Activated naive CD4-positive, alpha-beta T cell treated with Interleukin-2 at 50 U/mL for 16 hours (primary cell): ENCODE results near the gene LEP.

Experiments used
- DNase-seq: peaks from one replicate; pipeline ENCODE4 v3.0.0-alpha.2; 2020

LEP gene

DNA sequence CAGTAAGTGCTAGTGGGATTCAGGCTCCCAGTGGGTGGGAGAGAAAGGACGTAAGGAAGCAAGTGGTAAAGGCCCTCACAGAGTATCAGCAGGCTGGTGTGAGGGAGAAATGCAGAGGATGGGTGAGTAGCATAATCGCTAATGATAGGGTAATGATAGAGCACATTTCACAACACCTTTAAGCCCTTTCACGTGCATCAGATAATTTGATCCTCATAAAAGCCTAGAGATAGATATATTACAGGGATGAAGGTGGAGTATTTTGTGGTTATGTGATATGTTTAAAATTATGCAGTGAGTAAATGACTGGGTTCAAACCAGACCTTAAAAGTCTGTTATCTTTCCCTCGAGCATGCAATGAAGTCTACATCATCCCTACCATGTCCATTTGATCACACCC is 10.3 kb downstream of the LEP start:
- no peak for DNase-seq

DNA sequence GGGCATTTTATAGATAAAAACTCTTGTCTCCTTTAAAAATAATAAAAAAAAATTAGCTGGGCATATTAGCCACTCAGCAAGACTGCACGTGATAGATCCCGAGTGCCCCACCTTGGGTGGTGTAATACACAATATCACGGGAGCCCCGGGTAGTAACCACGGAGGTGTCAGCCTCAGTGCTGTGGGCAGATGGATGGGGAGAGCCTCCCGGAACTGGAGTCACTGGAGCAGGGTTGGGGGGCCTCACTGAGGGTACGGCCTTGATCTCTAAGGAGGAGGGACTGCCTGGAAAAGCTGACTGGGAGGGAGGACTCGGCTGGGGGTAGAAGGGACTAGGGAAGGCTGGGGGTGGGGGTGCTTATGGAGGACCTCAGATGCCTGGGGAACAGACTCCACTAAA is 12.6 kb downstream of the LEP start:
- no peak for DNase-seq

DNA sequence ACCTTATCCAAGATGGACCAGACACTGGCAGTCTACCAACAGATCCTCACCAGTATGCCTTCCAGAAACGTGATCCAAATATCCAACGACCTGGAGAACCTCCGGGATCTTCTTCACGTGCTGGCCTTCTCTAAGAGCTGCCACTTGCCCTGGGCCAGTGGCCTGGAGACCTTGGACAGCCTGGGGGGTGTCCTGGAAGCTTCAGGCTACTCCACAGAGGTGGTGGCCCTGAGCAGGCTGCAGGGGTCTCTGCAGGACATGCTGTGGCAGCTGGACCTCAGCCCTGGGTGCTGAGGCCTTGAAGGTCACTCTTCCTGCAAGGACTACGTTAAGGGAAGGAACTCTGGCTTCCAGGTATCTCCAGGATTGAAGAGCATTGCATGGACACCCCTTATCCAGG is 13.4 kb downstream of the LEP start:
- no peak for DNase-seq

DNA sequence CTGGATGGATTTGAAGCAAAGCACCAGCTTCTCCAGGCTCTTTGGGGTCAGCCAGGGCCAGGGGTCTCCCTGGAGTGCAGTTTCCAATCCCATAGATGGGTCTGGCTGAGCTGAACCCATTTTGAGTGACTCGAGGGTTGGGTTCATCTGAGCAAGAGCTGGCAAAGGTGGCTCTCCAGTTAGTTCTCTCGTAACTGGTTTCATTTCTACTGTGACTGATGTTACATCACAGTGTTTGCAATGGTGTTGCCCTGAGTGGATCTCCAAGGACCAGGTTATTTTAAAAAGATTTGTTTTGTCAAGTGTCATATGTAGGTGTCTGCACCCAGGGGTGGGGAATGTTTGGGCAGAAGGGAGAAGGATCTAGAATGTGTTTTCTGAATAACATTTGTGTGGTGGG is 14.2 kb downstream of the LEP start:
- no peak for DNase-seq

DNA sequence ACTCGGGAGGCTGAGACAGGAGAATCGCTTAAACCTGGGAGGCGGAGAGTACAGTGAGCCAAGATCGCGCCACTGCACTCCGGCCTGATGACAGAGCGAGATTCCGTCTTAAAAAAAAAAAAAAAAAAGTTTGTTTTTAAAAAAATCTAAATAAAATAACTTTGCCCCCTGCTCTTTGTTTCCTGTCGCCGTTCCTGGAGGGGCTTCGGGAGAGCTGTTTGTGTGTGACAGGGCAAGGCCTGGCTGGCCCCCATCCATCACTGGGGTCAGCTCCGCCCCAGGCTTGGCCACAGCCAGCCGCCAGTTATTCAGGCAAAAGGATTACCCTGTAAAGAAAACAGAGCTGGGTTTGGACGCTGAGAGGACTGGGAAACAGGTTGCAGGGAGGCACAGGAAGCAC is 16.4 kb downstream of the LEP start:
- DNase-seq, result no peak

DNA sequence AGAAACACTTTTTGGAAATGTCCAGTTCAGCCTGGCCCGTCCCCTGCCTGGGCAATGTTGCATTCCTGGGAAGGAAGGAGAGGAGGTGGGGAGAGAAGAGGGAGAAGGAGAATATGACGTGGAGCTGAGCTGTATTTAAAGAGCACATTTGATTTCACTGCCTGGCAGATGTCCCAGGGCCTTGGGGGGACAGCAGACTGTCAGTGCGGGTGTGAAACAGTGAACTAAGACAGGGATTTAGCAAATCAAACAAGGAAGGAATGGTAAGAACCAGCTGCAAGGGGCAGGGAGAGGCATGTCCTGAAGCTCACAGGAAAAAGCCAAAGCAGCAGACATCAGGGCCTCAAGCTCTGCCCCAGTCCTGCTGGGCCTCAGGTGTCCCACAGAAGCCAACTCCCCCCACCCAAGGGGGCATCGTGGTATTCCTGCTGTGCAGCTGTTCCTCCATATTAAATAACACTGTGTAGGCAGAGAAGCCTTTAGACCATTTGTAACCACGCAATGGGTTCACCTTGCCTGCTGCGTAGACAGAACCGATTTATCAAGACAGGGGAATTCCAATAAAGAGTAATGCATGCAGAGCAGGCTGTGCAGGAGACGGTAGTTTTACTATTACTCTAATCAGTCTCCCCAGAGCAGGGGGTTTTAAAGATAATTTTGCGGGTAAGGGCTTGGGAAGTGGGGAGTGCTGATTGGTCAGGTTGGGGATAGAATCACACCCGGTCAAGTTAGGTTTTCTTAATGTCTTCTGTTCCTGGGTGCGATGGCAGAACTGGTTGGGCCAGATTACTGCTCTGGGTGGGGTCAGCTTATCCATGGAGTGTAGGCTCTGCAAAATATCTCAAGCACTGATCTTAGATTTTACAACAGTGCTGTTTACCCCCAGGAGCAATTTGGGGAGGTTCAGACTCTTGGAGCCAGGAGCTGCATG is 18.3 kb downstream of the LEP start:
- DNase-seq, result no peak

DNA sequence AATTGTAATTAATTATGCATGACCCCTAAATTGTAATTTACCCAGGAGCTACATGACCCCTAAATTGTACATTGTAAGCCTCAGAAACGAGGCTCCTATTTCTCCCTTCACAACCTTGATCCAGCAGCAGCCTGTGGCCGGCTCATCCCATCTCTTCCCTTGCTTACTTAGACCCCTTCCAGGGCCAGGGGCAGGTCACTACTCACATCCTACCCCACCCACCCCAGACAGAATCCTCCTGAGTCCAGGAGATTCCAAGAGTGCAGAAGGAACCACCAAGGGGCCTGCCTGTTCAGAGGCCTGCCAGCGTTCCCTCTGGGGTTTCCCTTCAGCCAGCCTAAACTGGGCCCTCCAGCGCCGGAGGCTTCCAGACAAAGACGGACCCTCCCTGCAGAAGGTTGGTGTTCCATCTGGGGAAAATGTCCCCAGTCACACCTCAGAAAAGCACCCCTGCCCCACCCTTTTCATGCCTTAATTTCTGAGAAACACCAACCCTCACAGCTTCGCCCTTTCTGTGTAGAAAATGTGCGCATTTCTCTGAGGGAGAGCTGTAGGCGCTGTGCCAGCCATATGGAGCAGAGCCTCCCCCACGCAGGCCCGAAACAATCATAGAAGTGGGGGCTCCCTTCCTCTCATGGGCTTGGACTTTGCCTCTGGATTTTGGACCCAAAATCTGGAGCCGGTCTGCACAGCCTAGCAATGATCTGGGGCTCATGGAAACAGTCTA is 19.2 kb downstream of the LEP start:
- no peak for DNase-seq

DNA sequence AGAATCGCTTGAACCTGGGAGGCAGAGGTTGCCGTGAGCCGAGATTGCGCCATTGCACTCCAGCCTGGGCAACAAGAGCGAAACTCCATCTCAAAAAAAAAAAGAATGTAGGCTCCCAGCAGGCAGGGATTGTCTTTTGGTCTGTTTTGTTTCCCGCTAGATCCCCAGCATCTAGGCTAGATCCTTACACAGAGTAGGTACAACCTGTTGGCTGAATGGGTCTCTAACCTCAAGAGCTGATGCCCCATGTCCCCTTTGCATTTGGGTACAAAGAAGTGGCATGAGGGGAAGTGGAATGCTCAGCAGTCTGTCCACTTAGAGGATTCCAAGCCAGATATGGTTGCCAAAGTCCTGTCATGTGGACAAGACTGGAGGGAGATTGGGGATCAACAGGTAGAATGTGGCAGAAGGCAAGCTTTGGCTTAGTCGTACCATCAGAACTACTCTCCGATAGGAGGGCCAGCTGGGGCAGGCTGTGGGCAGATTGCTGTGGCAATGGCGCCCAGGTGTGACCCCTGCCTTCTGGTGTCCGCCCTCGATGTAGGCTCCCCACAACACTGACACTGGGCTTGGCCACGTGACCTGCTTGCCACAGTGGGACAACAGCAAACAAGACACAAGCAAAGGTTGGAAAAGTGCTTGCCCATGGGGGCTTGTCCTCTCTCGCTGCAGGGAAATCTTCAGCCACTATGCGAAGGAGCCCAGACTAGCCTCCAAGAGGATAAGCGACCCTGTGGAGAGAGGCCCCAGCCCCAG is 21.4 kb downstream of the LEP start:
- DNase-seq, result no peak

DNA sequence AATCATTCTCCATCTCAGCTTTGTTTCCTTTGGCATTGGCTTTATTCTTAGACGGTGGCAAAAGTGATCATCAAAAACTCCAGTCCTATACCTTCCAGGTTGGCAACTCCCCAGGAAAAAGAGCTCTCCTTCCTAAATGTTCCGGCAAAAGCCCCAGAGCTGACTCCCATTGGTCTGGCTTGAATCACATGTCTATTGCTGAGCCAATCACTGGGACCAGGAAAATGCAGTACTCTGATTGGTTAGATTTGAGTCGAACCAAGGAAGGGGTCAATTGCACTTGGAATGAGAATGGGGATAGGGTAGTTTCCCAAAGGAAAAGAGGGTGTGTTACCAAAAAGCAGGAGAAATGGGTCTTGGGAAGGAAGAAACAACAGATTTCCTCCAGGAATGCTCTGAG is 22.3 kb downstream of the LEP start:
- DNase-seq, result no peak

DNA sequence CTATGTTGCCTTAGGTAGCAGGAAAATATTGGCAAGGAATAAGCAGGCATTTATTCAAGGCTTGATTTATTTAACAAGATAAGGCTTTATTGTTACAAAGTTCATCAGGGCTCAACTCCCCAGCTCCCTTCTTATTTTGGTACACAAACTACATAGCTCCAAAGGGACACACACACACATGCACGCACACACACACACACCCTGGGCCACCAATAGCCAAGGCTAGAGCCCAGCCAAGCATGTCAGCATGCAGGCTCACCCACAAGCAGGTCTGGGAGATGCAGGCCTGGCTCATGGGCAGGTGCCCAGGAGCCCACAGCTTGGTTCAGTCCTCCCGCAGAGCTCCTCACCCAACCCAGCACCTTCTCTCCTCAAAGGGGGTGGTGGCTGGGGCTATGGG is 23.4 kb downstream of the LEP start:
- DNase-seq, result no peak

DNA sequence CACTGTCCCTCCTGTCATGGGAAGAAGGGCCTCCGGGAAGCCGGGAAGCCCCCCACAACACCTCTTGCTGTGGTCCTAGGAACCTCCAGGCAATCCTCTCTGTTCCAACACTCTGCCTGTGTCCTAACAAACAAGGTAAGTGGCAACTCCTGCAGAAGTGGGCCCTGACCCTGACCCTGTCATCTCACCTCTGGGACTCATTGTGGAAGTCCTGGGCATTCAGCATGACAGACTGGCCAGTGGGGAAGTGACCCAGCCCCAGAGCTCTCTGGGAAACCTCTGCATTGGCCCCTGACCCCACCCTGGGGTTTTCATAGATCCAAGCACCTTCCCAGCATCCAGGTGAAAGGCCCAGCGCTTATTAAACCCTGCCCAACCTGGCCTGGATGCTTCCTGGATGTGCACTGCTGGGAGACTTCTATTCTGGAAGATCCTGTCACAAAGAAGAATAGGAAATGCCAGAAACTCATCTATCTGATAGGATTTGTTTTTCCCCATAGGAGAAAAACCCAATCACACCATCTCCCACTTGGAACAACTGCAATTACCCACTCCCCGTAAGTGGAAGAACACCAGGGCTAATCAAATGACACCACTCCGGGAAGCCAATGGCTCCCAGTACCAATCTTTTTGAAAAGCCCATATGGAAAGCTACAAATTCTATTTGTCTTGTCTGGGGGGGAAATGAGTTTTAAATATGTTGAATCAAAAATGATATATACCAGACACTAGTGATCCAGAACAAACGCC is 24.3 kb downstream of the LEP start:
- DNase-seq, result no peak

DNA sequence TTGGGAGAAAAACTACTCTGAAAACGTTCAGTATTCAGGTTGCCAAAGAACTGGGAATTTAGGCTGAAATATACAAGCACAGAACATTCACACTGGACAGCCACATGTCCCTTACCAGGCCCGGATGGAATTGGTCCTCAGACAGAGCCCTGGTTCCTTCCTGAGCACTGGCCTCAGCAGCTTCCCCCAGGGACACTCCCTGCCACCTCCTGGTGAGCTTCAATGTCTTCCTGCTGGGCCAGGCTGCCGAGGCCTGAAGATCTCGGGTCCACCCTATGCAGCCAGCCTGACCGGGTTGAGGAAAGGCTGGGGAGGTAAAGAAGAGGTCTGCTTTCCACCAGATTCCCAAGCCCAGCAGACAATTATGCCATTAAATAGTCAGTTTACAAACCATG is 24.8 kb downstream of the LEP start:
- no peak for DNase-seq

DNA sequence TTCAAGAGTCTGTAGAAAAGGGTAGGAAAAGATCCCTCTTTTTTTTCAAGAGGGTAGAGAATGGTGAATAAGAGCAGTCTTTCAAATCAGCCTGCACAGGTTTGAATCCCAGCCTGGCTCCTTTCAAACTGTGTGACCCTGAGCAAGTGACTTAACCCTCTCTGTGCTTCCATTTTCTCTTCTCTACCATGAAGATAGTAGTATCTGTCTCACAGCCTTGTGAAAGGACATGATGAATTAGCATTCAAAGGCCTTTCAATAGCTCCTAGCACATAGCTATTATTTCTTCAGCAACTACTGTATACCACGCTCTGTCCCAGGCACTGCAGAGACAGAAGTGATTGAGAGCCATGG is 25.4 kb downstream of the LEP start:
- DNase-seq, result no peak

DNA sequence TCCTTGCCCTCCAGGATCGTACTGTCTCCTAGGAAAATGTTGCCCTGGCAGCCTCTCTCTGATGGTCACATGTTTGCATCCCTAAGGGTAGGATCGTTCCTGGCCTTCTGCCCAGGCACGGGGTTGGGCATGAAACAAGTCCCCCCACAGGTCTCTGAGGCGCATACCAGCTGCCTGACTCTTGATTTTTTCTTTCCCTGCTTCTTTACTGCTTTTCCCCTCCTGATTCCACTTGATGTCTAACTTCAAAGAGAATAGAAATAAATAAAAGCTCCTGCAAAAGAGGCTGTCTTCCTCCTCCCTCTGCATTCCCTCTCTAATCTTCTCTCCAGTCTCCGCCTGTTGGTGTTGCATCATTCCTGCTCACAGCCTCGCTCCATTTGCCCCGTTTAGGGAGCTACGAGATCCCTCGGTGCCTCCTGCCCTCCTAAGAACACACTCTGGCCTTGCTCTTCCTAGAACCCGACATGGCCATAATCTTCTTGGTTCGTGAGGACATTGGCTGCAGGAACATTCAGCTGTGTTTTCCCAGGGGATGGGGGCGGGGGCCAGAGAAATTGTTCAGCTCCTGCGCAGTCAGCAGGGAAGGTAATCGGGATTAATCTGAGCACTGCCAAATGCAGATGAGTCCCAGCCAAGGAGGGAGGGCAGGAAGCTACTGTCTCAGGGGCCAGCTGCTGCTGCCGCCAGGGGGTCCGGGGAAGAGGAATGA is 26.0 kb downstream of the LEP start:
- DNase-seq, result no peak

DNA sequence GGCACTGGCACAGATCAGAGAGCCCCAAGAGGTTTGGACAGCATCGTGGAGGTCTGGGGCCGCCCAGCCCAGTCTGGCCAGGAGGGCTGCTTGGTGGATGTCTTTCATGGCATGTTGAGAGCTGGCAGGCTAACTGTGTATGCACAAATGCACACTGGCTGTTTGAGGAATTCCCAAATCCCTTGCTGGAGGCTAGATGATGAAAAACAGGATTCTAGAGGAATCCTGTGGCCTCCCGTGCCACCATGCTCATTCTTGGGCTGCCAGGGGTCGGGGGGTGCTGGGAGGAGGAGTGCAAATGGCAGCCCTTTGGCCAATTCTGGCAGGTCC is 26.5 kb downstream of the LEP start:
- no peak for DNase-seq

DNA sequence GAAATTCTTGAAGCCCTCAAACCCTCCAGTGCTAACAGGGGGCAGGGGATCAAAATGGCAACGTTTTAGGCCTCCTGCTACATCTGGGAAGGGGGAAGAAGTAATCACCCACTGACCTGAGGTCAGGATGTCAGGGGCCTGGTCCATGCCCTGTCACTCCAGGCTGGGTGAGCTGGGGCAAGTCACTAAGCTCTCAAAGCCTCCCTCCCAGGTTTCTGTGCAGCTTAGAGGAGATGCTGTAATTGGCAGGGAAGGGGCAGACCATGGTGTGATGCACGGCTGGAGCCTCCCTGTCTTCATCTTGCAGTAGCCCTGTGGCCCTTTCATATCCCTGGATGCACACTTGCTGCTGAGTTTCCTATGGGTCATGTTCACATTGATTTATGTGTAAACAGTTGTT is 27.2 kb downstream of the LEP start:
- DNase-seq, result no peak

DNA sequence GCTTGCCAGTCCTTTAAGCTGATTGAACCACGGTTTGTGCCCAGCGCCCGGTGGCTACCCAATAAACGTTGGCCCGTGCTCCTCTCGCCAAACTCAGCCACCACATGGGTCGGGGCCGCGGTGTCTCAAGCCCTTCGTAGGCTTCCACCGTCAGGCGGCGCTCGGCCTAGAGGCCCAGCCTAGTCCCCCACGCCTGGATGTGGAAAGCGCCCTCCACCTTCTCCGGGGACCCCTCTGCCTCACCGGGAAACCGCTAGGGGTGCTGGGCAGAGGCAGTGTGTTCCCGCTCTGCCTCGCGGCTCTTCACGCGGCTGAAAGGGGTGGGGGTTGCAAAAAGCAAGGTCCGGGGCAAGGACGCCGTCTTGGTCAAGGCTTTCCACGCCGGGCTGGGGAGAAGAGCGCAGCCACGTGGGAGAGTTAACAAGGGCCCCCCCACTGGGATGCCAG is 29.8 kb downstream of the LEP start:
- no peak for DNase-seq

DNA sequence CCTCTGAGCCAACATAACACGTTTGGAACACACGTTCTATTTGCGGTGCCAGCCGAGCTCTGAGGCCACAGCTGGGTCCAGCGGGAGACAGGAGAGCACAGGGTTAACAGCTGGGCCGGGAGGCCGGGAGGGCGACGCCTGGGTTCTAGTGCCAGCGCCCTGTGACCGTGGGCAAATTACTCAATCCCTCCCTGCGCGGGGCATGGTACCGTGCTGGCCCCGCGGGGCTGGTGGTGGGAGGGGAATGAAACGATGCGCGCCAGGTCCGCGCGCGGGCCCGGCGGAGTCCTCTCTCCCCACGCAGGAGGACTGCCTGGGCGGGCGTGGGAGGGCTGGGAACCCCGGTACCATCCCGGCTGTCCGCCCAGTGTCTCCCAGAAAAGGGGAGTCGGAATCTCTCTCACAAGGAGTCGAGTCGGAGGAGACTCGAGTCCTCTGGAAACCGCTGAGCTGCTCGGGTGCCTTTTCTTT is 30.4 kb downstream of the LEP start:
- DNase-seq, result no peak

DNA sequence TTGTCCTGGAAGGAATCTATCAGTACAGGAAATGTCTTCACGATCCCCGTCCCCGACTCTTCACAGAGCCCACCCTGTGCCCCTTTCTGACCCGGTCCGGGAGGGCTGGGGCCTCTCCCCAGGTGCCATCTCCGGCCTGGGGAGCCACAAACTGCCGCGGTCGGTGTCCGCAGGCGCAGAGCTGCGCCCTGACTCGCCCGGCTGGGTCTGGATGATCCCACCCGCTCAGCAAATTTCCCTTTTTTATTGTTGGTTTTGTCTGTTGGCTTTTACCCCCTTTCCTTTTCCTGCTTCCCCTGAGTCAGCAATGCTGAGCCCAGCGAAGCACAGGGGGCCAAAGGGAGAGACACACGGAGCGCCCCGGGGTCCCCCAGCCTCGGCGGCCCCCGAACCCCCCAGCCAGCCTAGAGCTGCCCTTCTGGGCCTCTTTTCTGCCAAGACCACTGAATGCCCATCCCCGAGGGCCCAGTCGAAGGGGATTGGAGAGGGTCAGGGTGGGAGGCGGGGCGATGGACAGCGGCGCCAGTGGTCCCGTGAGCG is 30.9 kb downstream of the LEP start:
- no peak for DNase-seq

DNA sequence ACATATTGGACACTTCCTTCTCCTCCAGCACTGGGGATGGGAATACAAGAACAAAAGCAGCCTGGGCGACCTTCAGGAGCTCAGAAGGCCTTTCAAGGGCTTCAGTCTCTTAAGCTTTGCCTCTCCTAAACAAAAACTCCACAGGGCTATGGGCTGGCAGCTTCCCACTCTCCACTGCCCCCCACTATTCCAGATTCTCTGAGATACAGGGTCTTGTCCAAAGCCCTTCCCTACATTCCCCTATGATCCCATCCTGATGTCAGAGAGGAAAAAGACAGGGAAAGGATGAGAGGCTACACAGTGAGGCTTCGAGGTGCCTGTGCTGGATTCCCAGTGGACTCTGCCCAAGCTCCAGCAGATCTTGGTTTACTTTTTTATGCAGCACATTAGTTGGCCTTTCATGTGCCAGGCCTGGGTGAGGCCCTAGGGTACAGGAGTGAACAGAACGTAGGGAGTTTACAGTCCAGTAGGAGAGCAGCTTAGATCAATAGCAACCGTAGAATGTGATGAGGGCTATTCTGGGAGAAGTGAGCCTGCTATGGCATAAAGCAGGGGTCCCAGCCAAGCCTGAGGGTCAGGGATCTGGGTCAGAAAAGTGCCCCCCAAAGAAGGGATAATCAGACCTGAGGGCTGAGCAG is 33.3 kb downstream of the LEP start:
- no peak for DNase-seq

DNA sequence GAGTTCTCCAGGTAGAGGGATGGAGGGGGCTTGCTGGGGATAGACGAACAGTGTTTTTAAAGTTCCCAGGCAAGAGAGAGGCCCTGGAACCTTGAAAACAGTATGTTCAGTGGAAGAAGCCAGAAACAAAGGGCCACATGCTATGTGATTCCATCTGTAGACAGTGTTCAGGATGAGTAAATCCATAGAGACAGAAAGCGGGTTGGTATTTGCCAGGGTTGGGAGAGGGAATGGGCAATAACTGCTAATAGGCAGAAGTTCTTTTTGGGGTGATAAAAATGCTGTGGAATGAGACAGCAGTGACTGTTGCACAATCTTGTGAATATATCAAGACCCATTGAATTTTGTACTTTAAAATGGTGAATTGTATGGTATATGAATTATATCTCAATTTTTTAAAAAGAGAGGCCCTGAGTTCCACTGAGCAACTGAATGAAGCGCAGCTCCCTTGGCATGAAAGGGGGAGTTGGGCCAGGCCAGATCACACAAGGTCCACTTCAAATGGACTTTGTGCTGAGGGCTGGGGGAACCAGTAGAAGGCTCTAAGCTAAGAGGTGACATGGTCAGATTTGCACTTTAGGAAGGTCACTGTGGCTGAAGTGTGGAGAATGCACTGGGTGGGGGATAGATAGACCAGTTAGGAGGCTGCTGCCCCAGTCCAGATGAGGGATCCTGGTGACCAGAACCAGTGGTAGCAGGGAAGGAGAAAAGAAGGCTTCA is 34.0 kb downstream of the LEP start:
- DNase-seq, result no peak
